HepG2 (cell line): Measurements from ENCODE around the gene ADRM1. TPM values are rescaled to one million over a fixed set of nuclear protein-coding genes. Genes with fewer than 3 reads are reported as not detected.

Source experiments
- KLF6 ChIP-seq: IDR thresholded peaks from 2 replicates; pipeline ENCODE4 v1.8.0; 2016; ENCODE audit warnings: missing biosample characterization, missing genetic modification reagents
- LCORL ChIP-seq, 2 experiments: fragments of 450-650 bp in 1 of 2; sonication (generic) in 1 of 2; formaldehyde crosslinking in 1 of 2; IDR thresholded peaks; 2 replicates each; pipeline versions ENCODE4 v1.5.0 to v1.6.1; 2017 to 2020; ENCODE audit warnings: antibody characterized with exemption in 1 of 2, missing genetic modification reagents in 1 of 2
- NFATC3 ChIP-seq: sonication (generic); formaldehyde crosslinking; IDR thresholded peaks from 2 replicates; pipeline ENCODE4 v1.5.1; 2020; ENCODE audit warnings: mild to moderate bottlenecking, missing genetic modification reagents
- PHB2 ChIP-seq: fragments of 450-650 bp; IDR thresholded peaks from 2 replicates; pipeline ENCODE4 v1.6.1; 2018; ENCODE audit not compliant: partially characterized antibody
- PHF5A ChIP-seq: IDR thresholded peaks from one replicate; pipeline ENCODE4 v1.6.1; 2018; ENCODE audit warnings: low read depth, missing genetic modification reagents; ENCODE audit not compliant: unreplicated experiment
- PHF8 ChIP-seq: sonication (generic); formaldehyde crosslinking; IDR thresholded peaks from 2 replicates; pipeline ENCODE4 v1.5.0; 2020; ENCODE audit warnings: missing genetic modification reagents
- ZBTB42 ChIP-seq: sonication (generic); formaldehyde crosslinking; IDR thresholded peaks from 2 replicates; pipeline ENCODE4 v1.5.0; 2020; ENCODE audit warnings: mild to moderate bottlenecking, missing genetic modification reagents
- ZNF264 ChIP-seq: sonication (generic); formaldehyde crosslinking; IDR thresholded peaks from 2 replicates; pipeline ENCODE4 v1.4.0; 2020; ENCODE audit warnings: missing genetic modification reagents
- ZNF432 ChIP-seq: sonication (generic); formaldehyde crosslinking; IDR thresholded peaks from 2 replicates; pipeline ENCODE4 v1.5.0; 2020; ENCODE audit warnings: missing genetic modification reagents, mild to moderate bottlenecking, borderline replicate concordance
- polyA plus RNA-seq, 8 experiments: library from polyadenylated mRNA; depleted of rRNA in 3 of 8; stranded (reverse) in 7 of 8; unstranded in 1 of 8; fragments of >200 nt; fragmentation: Illumina TruSeq in 4 of 8; extraction: Trizol in 4 of 8; gene quantifications; 2 replicates each; pipeline versions ENCODE4 v1.2.1 to v1.2.3, GENCODE V29; 2011 to 2016; ENCODE audit warnings: low read depth in 4 of 8, missing spikeins in 1 of 8, mixed read lengths in 1 of 8; ENCODE audit not compliant: insufficient read depth in 1 of 8
- total RNA-seq, 5 experiments: library from RNA; depleted of rRNA; stranded (reverse); fragments of >200 nt; fragmentation: Illumina TruSeq; extraction: Trizol; gene quantifications; 2 replicates each; pipeline ENCODE4 v1.2.3, GENCODE V29; 2016; ENCODE audit warnings: low read depth in 1 of 5
- TF ChIP-seq, protein P1 (sequence below): sonication (generic); formaldehyde crosslinking; IDR thresholded peaks from 2 replicates; pipeline ENCODE4 v1.5.0; 2020; ENCODE audit warnings: mild to moderate bottlenecking, missing genetic modification reagents
- TF ChIP-seq, protein P2 (sequence below): sonication (generic); formaldehyde crosslinking; IDR thresholded peaks from 2 replicates; pipeline ENCODE4 v1.4.0; 2020; ENCODE audit warnings: mild to moderate bottlenecking, missing genetic modification reagents
- TF ChIP-seq, protein P3 (sequence below): sonication (generic); formaldehyde crosslinking; IDR thresholded peaks from 2 replicates; pipeline ENCODE4 v1.4.0; 2020; ENCODE audit warnings: mild to moderate bottlenecking, missing genetic modification reagents
- TF ChIP-seq, protein P4 (sequence below): sonication (generic); formaldehyde crosslinking; IDR thresholded peaks from 2 replicates; pipeline ENCODE4 v1.4.0; 2020; ENCODE audit warnings: missing genetic modification reagents
- TF ChIP-seq, protein P5 (sequence below): sonication (generic); formaldehyde crosslinking; IDR thresholded peaks from 2 replicates; pipeline ENCODE4 v1.5.0; 2020; ENCODE audit warnings: mild to moderate bottlenecking, missing genetic modification reagents, borderline replicate concordance

The ADRM1 gene
- total and polyA plus RNA-seq, 2 of the 13 experiments (the other 11 are each of a cell fraction or from before 2014, with no cell fraction given): 92.9 to 154 TPM

DNA sequence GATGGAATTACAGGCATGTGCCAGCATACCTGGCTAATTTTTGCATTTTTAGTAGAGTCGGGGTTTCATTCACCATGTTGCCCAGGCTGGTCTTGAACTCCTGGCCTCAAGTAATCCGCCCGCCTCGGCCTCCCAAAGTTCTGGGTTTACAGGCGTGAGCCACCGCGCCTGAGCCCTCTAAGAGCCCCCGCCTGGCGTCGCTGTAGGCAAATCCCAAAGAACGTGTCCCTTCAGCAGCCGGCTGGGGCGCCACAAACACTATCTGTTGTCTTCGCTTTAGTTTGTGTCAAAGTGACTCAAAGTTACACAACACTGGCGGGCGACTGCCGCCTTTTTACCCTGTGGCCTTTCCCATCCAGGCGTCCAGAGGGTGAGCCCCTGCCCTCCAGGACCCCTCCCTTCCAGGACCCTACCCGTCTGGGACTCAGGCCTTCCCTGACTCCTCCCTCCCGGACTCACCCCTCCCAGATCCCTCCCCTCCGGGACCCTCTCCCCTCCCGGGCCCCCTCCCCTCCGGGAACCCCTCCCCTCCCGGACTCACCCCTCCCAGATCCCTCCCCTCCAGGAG, 940 bp upstream of the ADRM1 start (continued):
- TF ChIP-seq, protein P1, sequence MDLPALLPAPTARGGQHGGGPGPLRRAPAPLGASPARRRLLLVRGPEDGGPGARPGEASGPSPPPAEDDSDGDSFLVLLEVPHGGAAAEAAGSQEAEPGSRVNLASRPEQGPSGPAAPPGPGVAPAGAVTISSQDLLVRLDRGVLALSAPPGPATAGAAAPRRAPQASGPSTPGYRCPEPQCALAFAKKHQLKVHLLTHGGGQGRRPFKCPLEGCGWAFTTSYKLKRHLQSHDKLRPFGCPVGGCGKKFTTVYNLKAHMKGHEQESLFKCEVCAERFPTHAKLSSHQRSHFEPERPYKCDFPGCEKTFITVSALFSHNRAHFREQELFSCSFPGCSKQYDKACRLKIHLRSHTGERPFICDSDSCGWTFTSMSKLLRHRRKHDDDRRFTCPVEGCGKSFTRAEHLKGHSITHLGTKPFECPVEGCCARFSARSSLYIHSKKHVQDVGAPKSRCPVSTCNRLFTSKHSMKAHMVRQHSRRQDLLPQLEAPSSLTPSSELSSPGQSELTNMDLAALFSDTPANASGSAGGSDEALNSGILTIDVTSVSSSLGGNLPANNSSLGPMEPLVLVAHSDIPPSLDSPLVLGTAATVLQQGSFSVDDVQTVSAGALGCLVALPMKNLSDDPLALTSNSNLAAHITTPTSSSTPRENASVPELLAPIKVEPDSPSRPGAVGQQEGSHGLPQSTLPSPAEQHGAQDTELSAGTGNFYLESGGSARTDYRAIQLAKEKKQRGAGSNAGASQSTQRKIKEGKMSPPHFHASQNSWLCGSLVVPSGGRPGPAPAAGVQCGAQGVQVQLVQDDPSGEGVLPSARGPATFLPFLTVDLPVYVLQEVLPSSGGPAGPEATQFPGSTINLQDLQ (CRISPR knock-in tag): no peak
- TF ChIP-seq, protein P2, sequence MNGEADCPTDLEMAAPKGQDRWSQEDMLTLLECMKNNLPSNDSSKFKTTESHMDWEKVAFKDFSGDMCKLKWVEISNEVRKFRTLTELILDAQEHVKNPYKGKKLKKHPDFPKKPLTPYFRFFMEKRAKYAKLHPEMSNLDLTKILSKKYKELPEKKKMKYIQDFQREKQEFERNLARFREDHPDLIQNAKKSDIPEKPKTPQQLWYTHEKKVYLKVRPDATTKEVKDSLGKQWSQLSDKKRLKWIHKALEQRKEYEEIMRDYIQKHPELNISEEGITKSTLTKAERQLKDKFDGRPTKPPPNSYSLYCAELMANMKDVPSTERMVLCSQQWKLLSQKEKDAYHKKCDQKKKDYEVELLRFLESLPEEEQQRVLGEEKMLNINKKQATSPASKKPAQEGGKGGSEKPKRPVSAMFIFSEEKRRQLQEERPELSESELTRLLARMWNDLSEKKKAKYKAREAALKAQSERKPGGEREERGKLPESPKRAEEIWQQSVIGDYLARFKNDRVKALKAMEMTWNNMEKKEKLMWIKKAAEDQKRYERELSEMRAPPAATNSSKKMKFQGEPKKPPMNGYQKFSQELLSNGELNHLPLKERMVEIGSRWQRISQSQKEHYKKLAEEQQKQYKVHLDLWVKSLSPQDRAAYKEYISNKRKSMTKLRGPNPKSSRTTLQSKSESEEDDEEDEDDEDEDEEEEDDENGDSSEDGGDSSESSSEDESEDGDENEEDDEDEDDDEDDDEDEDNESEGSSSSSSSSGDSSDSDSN: peak; percentile 71
- peak; percentile 91; the same call in 1 of the 2 replicates for TF ChIP-seq NFATC3
- peak; percentile 91; the same call in 1 of the 2 replicates for TF ChIP-seq KLF6
- TF ChIP-seq LCORL (IDR thresholded peaks at IDR 0.05): no peak
- peak; percentile 85 for TF ChIP-seq LCORL (CRISPR knock-in tag; IDR thresholded peaks at IDR 0.05)
- TF ChIP-seq PHF5A (CRISPR knock-in tag): peak; percentile 84
- TF ChIP-seq, protein P3, sequence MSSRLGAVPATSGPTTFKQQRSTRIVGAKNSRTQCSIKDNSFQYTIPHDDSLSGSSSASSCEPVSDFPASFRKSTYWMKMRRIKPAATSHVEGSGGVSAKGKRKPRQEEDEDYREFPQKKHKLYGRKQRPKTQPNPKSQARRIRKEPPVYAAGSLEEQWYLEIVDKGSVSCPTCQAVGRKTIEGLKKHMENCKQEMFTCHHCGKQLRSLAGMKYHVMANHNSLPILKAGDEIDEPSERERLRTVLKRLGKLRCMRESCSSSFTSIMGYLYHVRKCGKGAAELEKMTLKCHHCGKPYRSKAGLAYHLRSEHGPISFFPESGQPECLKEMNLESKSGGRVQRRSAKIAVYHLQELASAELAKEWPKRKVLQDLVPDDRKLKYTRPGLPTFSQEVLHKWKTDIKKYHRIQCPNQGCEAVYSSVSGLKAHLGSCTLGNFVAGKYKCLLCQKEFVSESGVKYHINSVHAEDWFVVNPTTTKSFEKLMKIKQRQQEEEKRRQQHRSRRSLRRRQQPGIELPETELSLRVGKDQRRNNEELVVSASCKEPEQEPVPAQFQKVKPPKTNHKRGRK (CRISPR knock-in tag): no peak
- no peak for TF ChIP-seq ZBTB42 (CRISPR knock-in tag)
- TF ChIP-seq ZNF264: peak; percentile 100
- TF ChIP-seq, protein P4, sequence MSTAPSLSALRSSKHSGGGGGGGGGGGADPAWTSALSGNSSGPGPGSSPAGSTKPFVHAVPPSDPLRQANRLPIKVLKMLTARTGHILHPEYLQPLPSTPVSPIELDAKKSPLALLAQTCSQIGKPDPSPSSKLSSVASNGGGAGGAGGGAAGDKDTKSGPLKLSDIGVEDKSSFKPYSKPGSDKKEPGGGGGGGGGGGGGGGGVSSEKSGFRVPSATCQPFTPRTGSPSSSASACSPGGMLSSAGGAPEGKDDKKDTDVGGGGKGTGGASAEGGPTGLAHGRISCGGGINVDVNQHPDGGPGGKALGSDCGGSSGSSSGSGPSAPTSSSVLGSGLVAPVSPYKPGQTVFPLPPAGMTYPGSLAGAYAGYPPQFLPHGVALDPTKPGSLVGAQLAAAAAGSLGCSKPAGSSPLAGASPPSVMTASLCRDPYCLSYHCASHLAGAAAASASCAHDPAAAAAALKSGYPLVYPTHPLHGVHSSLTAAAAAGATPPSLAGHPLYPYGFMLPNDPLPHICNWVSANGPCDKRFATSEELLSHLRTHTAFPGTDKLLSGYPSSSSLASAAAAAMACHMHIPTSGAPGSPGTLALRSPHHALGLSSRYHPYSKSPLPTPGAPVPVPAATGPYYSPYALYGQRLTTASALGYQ (CRISPR knock-in tag): peak; percentile 81; the same call in 1 of the 2 replicates
- TF ChIP-seq, protein P5, sequence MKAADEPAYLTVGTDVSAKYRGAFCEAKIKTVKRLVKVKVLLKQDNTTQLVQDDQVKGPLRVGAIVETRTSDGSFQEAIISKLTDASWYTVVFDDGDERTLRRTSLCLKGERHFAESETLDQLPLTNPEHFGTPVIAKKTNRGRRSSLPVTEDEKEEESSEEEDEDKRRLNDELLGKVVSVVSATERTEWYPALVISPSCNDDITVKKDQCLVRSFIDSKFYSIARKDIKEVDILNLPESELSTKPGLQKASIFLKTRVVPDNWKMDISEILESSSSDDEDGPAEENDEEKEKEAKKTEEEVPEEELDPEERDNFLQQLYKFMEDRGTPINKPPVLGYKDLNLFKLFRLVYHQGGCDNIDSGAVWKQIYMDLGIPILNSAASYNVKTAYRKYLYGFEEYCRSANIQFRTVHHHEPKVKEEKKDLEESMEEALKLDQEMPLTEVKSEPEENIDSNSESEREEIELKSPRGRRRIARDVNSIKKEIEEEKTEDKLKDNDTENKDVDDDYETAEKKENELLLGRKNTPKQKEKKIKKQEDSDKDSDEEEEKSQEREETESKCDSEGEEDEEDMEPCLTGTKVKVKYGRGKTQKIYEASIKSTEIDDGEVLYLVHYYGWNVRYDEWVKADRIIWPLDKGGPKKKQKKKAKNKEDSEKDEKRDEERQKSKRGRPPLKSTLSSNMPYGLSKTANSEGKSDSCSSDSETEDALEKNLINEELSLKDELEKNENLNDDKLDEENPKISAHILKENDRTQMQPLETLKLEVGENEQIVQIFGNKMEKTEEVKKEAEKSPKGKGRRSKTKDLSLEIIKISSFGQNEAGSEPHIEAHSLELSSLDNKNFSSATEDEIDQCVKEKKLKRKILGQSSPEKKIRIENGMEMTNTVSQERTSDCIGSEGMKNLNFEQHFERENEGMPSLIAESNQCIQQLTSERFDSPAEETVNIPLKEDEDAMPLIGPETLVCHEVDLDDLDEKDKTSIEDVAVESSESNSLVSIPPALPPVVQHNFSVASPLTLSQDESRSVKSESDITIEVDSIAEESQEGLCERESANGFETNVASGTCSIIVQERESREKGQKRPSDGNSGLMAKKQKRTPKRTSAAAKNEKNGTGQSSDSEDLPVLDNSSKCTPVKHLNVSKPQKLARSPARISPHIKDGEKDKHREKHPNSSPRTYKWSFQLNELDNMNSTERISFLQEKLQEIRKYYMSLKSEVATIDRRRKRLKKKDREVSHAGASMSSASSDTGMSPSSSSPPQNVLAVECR (CRISPR knock-in tag): peak; percentile 12; the same call in 1 of the 2 replicates
- TF ChIP-seq PHF8 (CRISPR knock-in tag): no peak; the same call in 1 of the 2 replicates
- TF ChIP-seq PHB2: no peak
- TF ChIP-seq ZNF432: no peak
